ENCODE results near the gene LAMC3. TPM values are rescaled to one million over a fixed set of nuclear protein-coding genes. Genes with fewer than 3 reads are reported as not detected.

LAMC3 gene
- total RNA-seq, 6 experiments from 2014 or later, result 2.7 to 14.3 (median 3.7) TPM

- 54% methylated on average over 3 of the region's 13 CpGs for WGBS (ENCODE audit: insufficient coverage, low coverage, low lambda C conversion rate, missing lambda C conversion rate)
- no peaks in the 10 kb centered on the region for H3K4me1 ChIP-seq
- H3K9me3 ChIP-seq, result no peaks in the 10 kb centered on the region
- no peak for TF ChIP-seq POLR2A (IDR thresholded peaks at IDR 0.05)
- no peak for TF ChIP-seq CTCF (IDR thresholded peaks at IDR 0.05)
- no peaks in the 10 kb centered on the region for H3K27me3 ChIP-seq
- ATAC-seq, result no peak
- H3K27ac ChIP-seq, result no peak overlapping the region
- intact Hi-C loops (cut with DNase I), result no loop called here
- H3K4me3 ChIP-seq, result no peak overlapping the region
- no peaks in the 10 kb centered on the region for H3K36me3 ChIP-seq
- no peak for DNase-seq
These were observed 32.8 kb upstream of the LAMC3 start for GRCh38 chr9:130975932-130976841.

GRCh38 chr9:130977811-130978221, 31.2 kb upstream of the LAMC3 start:
- WGBS (ENCODE audit: insufficient coverage, low coverage, low lambda C conversion rate, missing lambda C conversion rate), result 41% methylated on average over 6 of the region's 16 CpGs
- ATAC-seq (no peak), DNase-seq (no peak)
- intact Hi-C loops (cut with DNase I), result no loop called here
- Histone ChIP-seq H3K27me3 (no peaks in the 10 kb centered on the region), H3K36me3 (no peaks in the 10 kb centered on the region), H3K9me3 (no peaks in the 10 kb centered on the region), H3K27ac (no peak overlapping the region), H3K4me1 (no peaks in the 10 kb centered on the region), H3K4me3 (no peak overlapping the region)
- TF ChIP-seq POLR2A (IDR thresholded peaks at IDR 0.05) (no peak), CTCF (IDR thresholded peaks at IDR 0.05) (no peak)

- no peak for TF ChIP-seq CTCF (IDR thresholded peaks at IDR 0.05)
- TF ChIP-seq POLR2A (IDR thresholded peaks at IDR 0.05), result no peak
- DNase-seq (no peak), ATAC-seq (no peak)
- no peak overlapping the region for H3K4me3 ChIP-seq
- intact Hi-C loops (cut with DNase I), result no loop called here
- no peaks in the 10 kb centered on the region for H3K27me3 ChIP-seq
- H3K4me1 ChIP-seq, result no peaks in the 10 kb centered on the region
- H3K27ac ChIP-seq, result no peak overlapping the region
- 76% methylated on average over 14 of the region's 20 CpGs for WGBS (ENCODE audit: insufficient coverage, low coverage, low lambda C conversion rate, missing lambda C conversion rate)
- no peaks in the 10 kb centered on the region for H3K9me3 ChIP-seq
- no peaks in the 10 kb centered on the region for H3K36me3 ChIP-seq
These were observed 29.2 kb upstream of the LAMC3 start for GRCh38 chr9:130979591-130980385.

GRCh38 chr9:130980526-130980925, 28.4 kb upstream of the LAMC3 start:
- H3K9me3 ChIP-seq, result no peaks in the 10 kb centered on the region
- H3K27ac ChIP-seq, result no peak overlapping the region
- no peak overlapping the region for H3K4me3 ChIP-seq
- no peaks in the 10 kb centered on the region for H3K27me3 ChIP-seq
- intact Hi-C loops (cut with DNase I), result no loop called here
- peak in 1 of 3 donors; percentile 31 for DNase-seq
- H3K36me3 ChIP-seq, result no peaks in the 10 kb centered on the region
- TF ChIP-seq CTCF (IDR thresholded peaks at IDR 0.05) (no peak), POLR2A (IDR thresholded peaks at IDR 0.05) (no peak)
- 68% methylated on average over 5 of the region's 16 CpGs for WGBS (ENCODE audit: insufficient coverage, low coverage, low lambda C conversion rate, missing lambda C conversion rate)
- no peak for ATAC-seq
- H3K4me1 ChIP-seq, result no peaks in the 10 kb centered on the region

Measured in right lobe of liver (tissue), 6 donors.